GM23338 (cell line): ENCODE results near the gene PLBD2. TPM values are rescaled to one million over a fixed set of nuclear protein-coding genes. Genes with fewer than 3 reads are reported as not detected.

Experiments
- ATAC-seq: fragments of 200-7000 bp; cut with Tn5 transposase; 3 replicates; pipeline ENCODE4 v1.9.1; 2020
- DNase-seq: peaks from one replicate; pipeline ENCODE4 v3.0.0-alpha.2; 2015; ENCODE audit warnings: low spot score
- H2AFZ ChIP-seq: fragments of 200-600 bp; sonication (generic); 2 replicates; pipeline ENCODE4 v1.8.0; 2016; ENCODE audit warnings: antibody characterized with exemption, mild to moderate bottlenecking, moderate library complexity
- H3F3A ChIP-seq: fragments of 200-600 bp; sonication (generic); replicated peaks from 2 replicates; pipeline ENCODE4 v1.8.0; 2017; ENCODE audit warnings: antibody characterized with exemption, mixed run types, low read depth
- H3K27ac ChIP-seq: fragments of 200-600 bp; sonication (generic); 2 replicates; pipeline ENCODE4 v1.6.1; 2016; ENCODE audit warnings: low read depth
- H3K27me3 ChIP-seq: fragments of 200-600 bp; sonication (generic); 2 replicates; pipeline ENCODE4 v1.8.0; 2016; ENCODE audit warnings: mild to moderate bottlenecking, mixed run types, moderate library complexity; ENCODE audit not compliant: insufficient read depth
- H3K36me3 ChIP-seq: fragments of 200-600 bp; sonication (generic); 2 replicates; pipeline ENCODE4 v1.8.0; 2016; ENCODE audit warnings: mild to moderate bottlenecking; ENCODE audit not compliant: insufficient read depth
- H3K4me1 ChIP-seq: fragments of 200-600 bp; sonication (generic); 2 replicates; pipeline ENCODE4 v1.8.0; 2016; ENCODE audit warnings: mild to moderate bottlenecking, moderate library complexity; ENCODE audit not compliant: insufficient read depth
- H3K4me2 ChIP-seq: fragments of 200-600 bp; sonication (generic); 2 replicates; pipeline ENCODE4 v1.7.1; 2017; ENCODE audit warnings: mixed run types
- H3K4me3 ChIP-seq: fragments of 200-600 bp; sonication (generic); 2 replicates; pipeline ENCODE4 v1.6.1; 2016; ENCODE audit warnings: mixed run types
- H3K79me2 ChIP-seq: fragments of 200-600 bp; sonication (generic); replicated peaks from 2 replicates; pipeline ENCODE4 v1.8.0; 2017; ENCODE audit warnings: mild to moderate bottlenecking; ENCODE audit not compliant: insufficient read depth
- H3K9me2 ChIP-seq: fragments of 200-600 bp; sonication (generic); 2 replicates; pipeline ENCODE4 v1.8.0; 2017; ENCODE audit not compliant: insufficient read depth
- H4K20me1 ChIP-seq: fragments of 200-600 bp; sonication (generic); replicated peaks from 2 replicates; pipeline ENCODE4 v1.8.0; 2017; ENCODE audit warnings: mild to moderate bottlenecking; ENCODE audit not compliant: insufficient read depth
- H3K27ac Mint-ChIP-seq: 2 replicates; pipeline ENCODE4 v1.8.0; 2020; ENCODE audit warnings: inconsistent platforms, mild to moderate bottlenecking, moderate library complexity, mixed read lengths
- H3K27me3 Mint-ChIP-seq: 3 replicates; pipeline ENCODE4 v1.8.0; 2022; ENCODE audit warnings: low read depth, mild to moderate bottlenecking, moderate library complexity, mixed read lengths, inconsistent platforms; ENCODE audit not compliant: insufficient read depth, poor library complexity
- H3K36me3 Mint-ChIP-seq: 3 replicates; pipeline ENCODE4 v1.8.0; 2021; ENCODE audit warnings: low read depth, mild to moderate bottlenecking, inconsistent platforms, moderate library complexity, mixed read lengths
- H3K4me1 Mint-ChIP-seq: 3 replicates; pipeline ENCODE4 v1.8.0; 2020; ENCODE audit warnings: mild to moderate bottlenecking, inconsistent platforms, mixed read lengths
- H3K4me3 Mint-ChIP-seq: 3 replicates; pipeline ENCODE4 v1.8.0; 2021; ENCODE audit warnings: moderate library complexity, mild to moderate bottlenecking, inconsistent platforms, mixed read lengths
- H3K9me3 Mint-ChIP-seq: 3 replicates; pipeline ENCODE4 v1.8.0; 2020; ENCODE audit warnings: moderate library complexity, mild to moderate bottlenecking, inconsistent platforms, mixed read lengths
- CREB1 ChIP-seq: fragments of 250-450 bp; sonication (Bioruptor Pico); IDR thresholded peaks from 2 replicates; pipeline ENCODE4 v1.5.0; 2020; ENCODE audit warnings: low read depth, mild to moderate bottlenecking, moderate library complexity
- CTCF ChIP-seq, 2 experiments: fragments of 200-600 bp in 1 of 2; sonication (generic) in 1 of 2; conservative IDR thresholded peaks; 2 replicates each; pipeline versions ENCODE4 v1.5.1 to v1.6.1; 2016 to 2017; ENCODE audit warnings: antibody characterized with exemption in 2 of 2, low read depth in 2 of 2, mild to moderate bottlenecking in 2 of 2, moderate library complexity in 1 of 2
- ETS1 ChIP-seq: IDR thresholded peaks from 2 replicates; pipeline ENCODE4 v1.6.1; 2016; ENCODE audit warnings: antibody characterized with exemption
- EZH2 ChIP-seq: fragments of 200-600 bp; sonication (generic); IDR thresholded peaks from one replicate; pipeline ENCODE4 v1.8.0; 2017; ENCODE audit warnings: antibody characterized with exemption, mild to moderate bottlenecking, low read depth; ENCODE audit not compliant: unreplicated experiment
- EZH2phosphoT487 ChIP-seq: fragments of 200-600 bp; sonication (generic); IDR thresholded peaks from one replicate; pipeline ENCODE4 v1.8.1; 2018; ENCODE audit warnings: antibody characterized with exemption; ENCODE audit not compliant: unreplicated experiment
- JUNB ChIP-seq: IDR thresholded peaks from one replicate; pipeline ENCODE4 v1.6.1; 2016; ENCODE audit warnings: antibody characterized with exemption; ENCODE audit not compliant: unreplicated experiment
- NANOG ChIP-seq: IDR thresholded peaks from 2 replicates; pipeline ENCODE4 v1.6.1; 2016; ENCODE audit warnings: antibody characterized with exemption, borderline replicate concordance
- POLR2AphosphoS5 ChIP-seq: IDR thresholded peaks from 2 replicates; pipeline ENCODE4 v1.6.1; 2016; ENCODE audit warnings: antibody characterized with exemption, low read depth
- REST ChIP-seq: IDR thresholded peaks from one replicate; pipeline ENCODE4 v1.6.1; 2018; ENCODE audit warnings: antibody characterized with exemption; ENCODE audit not compliant: unreplicated experiment
- STAT1 ChIP-seq: IDR thresholded peaks from one replicate; pipeline ENCODE4 v1.6.1; 2016; ENCODE audit warnings: antibody characterized with exemption; ENCODE audit not compliant: unreplicated experiment
- ZNF114 ChIP-seq: fragments of 250-450 bp; sonication (Bioruptor Pico); IDR thresholded peaks from 2 replicates; pipeline ENCODE4 v1.5.0; 2020; ENCODE audit warnings: mild to moderate bottlenecking, moderate library complexity
- ZNF331 ChIP-seq: fragments of 250-450 bp; sonication (Bioruptor Pico); IDR thresholded peaks from 2 replicates; pipeline ENCODE4 v1.5.0; 2020; ENCODE audit warnings: low read depth, mild to moderate bottlenecking, moderate library complexity
- ZNF462 ChIP-seq: fragments of 250-450 bp; sonication (Bioruptor Pico); IDR thresholded peaks from 2 replicates; pipeline ENCODE4 v1.5.0; 2020; ENCODE audit warnings: mild to moderate bottlenecking, moderate library complexity
- polyA plus RNA-seq: library from polyadenylated mRNA; unstranded; fragments of >200 nt; fragmentation: Nextera tagmentation; extraction: Ambion mirVana; gene quantifications from 2 replicates; pipeline ENCODE4 v1.2.1, GENCODE V29; 2016
- total RNA-seq: library from RNA; depleted of rRNA; stranded (reverse); fragments of >200 nt; shearing (Covaris generic); gene quantifications from 2 replicates; pipeline ENCODE4 v1.2.3, GENCODE V29; 2014

PLBD2 gene
- total and polyA plus RNA-seq, 2 experiments from 2014 or later: 10.2 to 37.1 TPM

- Histone ChIP-seq H3K27me3 (no peaks in the 10 kb centered on the region), H3K36me3 (no peaks in the 10 kb centered on the region), H3F3A (0 out of 2 replicates have a peak, but pooled peaks cover 2% of the 10 kb centered on the region), H3K27ac (no peak overlapping the region), H3K4me2 (no peak overlapping the region), H2AFZ (no peak overlapping the region), H3K9me2 (no peaks in the 10 kb centered on the region; the same call in 1 of the 2 replicates), H4K20me1 (no peaks in the 10 kb centered on the region), H3K4me1 (no peaks in the 10 kb centered on the region), H3K79me2 (no peaks in the 10 kb centered on the region), H3K4me3 (no peak overlapping the region)
- ATAC-seq (no peak), DNase-seq (no peak)
- peaks cover 2% of the 10 kb centered on the region for H3K27me3 Mint-ChIP-seq
- no peak overlapping the region for H3K27ac Mint-ChIP-seq
- no peaks in the 10 kb centered on the region; the same call in 2 of the 3 replicates for H3K9me3 Mint-ChIP-seq
- TF ChIP-seq JUNB: no peak
- TF ChIP-seq CTCF (conservative IDR thresholded peaks at IDR 0.05; ENCODE audit: low read depth in 2 of 2): no peak
- TF ChIP-seq POLR2AphosphoS5: no peak
- TF ChIP-seq NANOG: no peak
- TF ChIP-seq STAT1: no peak
- no peak for TF ChIP-seq ETS1
- TF ChIP-seq ZNF462: no peak
- TF ChIP-seq REST: no peak
- no peak for TF ChIP-seq CREB1 (CRISPR knock-in tag)
- no peak for TF ChIP-seq EZH2
- TF ChIP-seq ZNF331 (CRISPR knock-in tag): no peak
- no peak for TF ChIP-seq ZNF114 (CRISPR knock-in tag)
- no peak for TF ChIP-seq EZH2phosphoT487
- H3K4me3 Mint-ChIP-seq: no peak overlapping the region
- no peaks in the 10 kb centered on the region for H3K36me3 Mint-ChIP-seq
- H3K4me1 Mint-ChIP-seq: no peaks in the 10 kb centered on the region
Observed at GRCh38 chr12:113396828-113397496, 38.6 kb downstream of the PLBD2 start.
